WTC11 (cell line): ENCODE measurements around the gene SHOC1.

Experiments
- CREB1 ChIP-seq: sonication (generic); formaldehyde crosslinking; IDR thresholded peaks from 2 replicates; pipeline ENCODE4 v1.8.0; 2023; ENCODE audit warnings: mild to moderate bottlenecking, missing genetic modification reagents
- TF ChIP-seq, protein P1 (sequence below): sonication (generic); formaldehyde crosslinking; IDR thresholded peaks from 2 replicates; pipeline ENCODE4 v1.8.0; 2022; ENCODE audit warnings: mild to moderate bottlenecking, missing genetic modification reagents

DNA sequence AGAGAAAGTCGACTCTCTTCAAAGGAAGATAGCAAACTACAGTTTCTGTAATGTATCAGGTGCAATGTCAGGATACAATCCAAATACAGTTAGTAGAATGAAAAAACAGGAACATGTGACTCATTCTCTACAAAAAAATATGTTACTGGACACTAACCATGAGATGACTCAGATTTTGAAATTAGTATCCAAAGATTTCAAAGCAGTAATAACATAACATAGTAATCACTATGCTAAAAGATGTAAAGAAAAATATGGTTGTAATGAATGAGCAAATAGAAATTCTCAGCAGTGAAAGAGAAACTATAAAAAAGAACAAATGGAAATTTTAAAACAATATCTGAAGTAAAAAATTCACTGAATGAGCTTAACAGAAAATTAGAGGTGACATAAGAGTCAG is 42.3 kb downstream of the SHOC1 start:
- TF ChIP-seq, protein P1, sequence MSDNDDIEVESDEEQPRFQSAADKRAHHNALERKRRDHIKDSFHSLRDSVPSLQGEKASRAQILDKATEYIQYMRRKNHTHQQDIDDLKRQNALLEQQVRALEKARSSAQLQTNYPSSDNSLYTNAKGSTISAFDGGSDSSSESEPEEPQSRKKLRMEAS (CRISPR knock-in tag), result no peak
- no peak for TF ChIP-seq CREB1 (CRISPR knock-in tag)
